Ishikawa (cell line): ENCODE results near the gene ASTN1.

ENCODE experiments used
- CEBPB ChIP-seq: IDR thresholded peaks from 2 replicates; pipeline ENCODE4 v1.6.1; 2012
- CREB1 ChIP-seq: IDR thresholded peaks from 2 replicates; pipeline ENCODE4 v1.6.1; 2012; ENCODE audit warnings: low read depth
- EGR1 ChIP-seq: IDR thresholded peaks from 2 replicates; pipeline ENCODE4 v1.6.1; 2012
- EP300 ChIP-seq: IDR thresholded peaks from 2 replicates; pipeline ENCODE4 v1.6.1; 2012; ENCODE audit warnings: borderline replicate concordance
- FOXM1 ChIP-seq: IDR thresholded peaks from 2 replicates; pipeline ENCODE4 v1.6.1; 2012; ENCODE audit warnings: low read depth, borderline replicate concordance
- MAX ChIP-seq: IDR thresholded peaks from 2 replicates; pipeline ENCODE4 v1.6.1; 2012
- NFIC ChIP-seq: IDR thresholded peaks from 2 replicates; pipeline ENCODE4 v1.6.1; 2012
- RAD21 ChIP-seq: IDR thresholded peaks from 2 replicates; pipeline ENCODE4 v1.6.1; 2012; ENCODE audit warnings: low read depth
- REST ChIP-seq: IDR thresholded peaks from 2 replicates; pipeline ENCODE4 v1.6.1; 2012; ENCODE audit warnings: low read depth, mild to moderate bottlenecking
- TAF1 ChIP-seq: IDR thresholded peaks from 2 replicates; pipeline ENCODE4 v1.6.1; 2012; ENCODE audit warnings: low read depth, mild to moderate bottlenecking
- TCF12 ChIP-seq: IDR thresholded peaks from 2 replicates; pipeline ENCODE4 v1.6.1; 2012; ENCODE audit warnings: low read depth
- TEAD4 ChIP-seq: IDR thresholded peaks from 2 replicates; pipeline ENCODE4 v1.6.1; 2012
- USF1 ChIP-seq: IDR thresholded peaks from 2 replicates; pipeline ENCODE4 v1.6.1; 2012
- YY1 ChIP-seq: IDR thresholded peaks from 2 replicates; pipeline ENCODE4 v1.6.1; 2012; ENCODE audit warnings: low read depth
- ZBTB7A ChIP-seq: IDR thresholded peaks from 2 replicates; pipeline ENCODE4 v1.6.1; 2012; ENCODE audit warnings: low read depth

Gene ASTN1

GRCh38 chr1:177119311-177119710, 45.2 kb downstream of the ASTN1 start:
- no peak for TF ChIP-seq RAD21
- no peak for TF ChIP-seq NFIC
- no peak for TF ChIP-seq YY1
- TF ChIP-seq CREB1: no peak
- TF ChIP-seq EGR1: no peak
- no peak for TF ChIP-seq CEBPB
- no peak for TF ChIP-seq TCF12
- no peak for TF ChIP-seq MAX
- TF ChIP-seq ZBTB7A: no peak
- TF ChIP-seq REST: no peak
- no peak for TF ChIP-seq EP300
- no peak for TF ChIP-seq FOXM1
- no peak for TF ChIP-seq TEAD4
- TF ChIP-seq USF1: no peak
- TF ChIP-seq TAF1: no peak

- TF ChIP-seq TAF1 (no peak), FOXM1 (no peak), TCF12 (no peak), ZBTB7A (no peak), MAX (no peak), CREB1 (no peak), CEBPB (no peak), NFIC (no peak), EP300 (no peak), USF1 (no peak), EGR1 (no peak), TEAD4 (no peak), YY1 (no peak), RAD21 (no peak), REST (no peak)
Observed at GRCh38 chr1:177118901-177119300, 45.6 kb downstream of the ASTN1 start.

GRCh38 chr1:177116941-177117340, 47.6 kb downstream of the ASTN1 start:
- TF ChIP-seq YY1 (no peak), TAF1 (no peak), EP300 (no peak), USF1 (no peak), CEBPB (no peak), NFIC (no peak), RAD21 (no peak), TCF12 (no peak), REST (no peak), CREB1 (no peak), TEAD4 (no peak), ZBTB7A (no peak), FOXM1 (no peak), EGR1 (no peak), MAX (no peak)
